Glutamatergic neuron (in vitro differentiated cells): ENCODE measurements around the gene BMPR1A. TPM values are rescaled to one million over a fixed set of nuclear protein-coding genes. Genes with fewer than 3 reads are reported as not detected.

Experiments used
- DNase-seq: peaks from one replicate; pipeline ENCODE4 v3.0.0; 2022
- H3K27ac Mint-ChIP-seq: one replicate; pipeline ENCODE4 v1.8.0; 2020; ENCODE audit warnings: mild to moderate bottlenecking, mixed read lengths, inconsistent platforms; ENCODE audit not compliant: unreplicated experiment
- H3K27me3 Mint-ChIP-seq: one replicate; pipeline ENCODE4 v1.8.0; 2020; ENCODE audit warnings: mild to moderate bottlenecking, moderate library complexity, mixed read lengths, inconsistent platforms; ENCODE audit not compliant: unreplicated experiment
- H3K36me3 Mint-ChIP-seq: one replicate; pipeline ENCODE4 v1.8.0; 2020; ENCODE audit warnings: mild to moderate bottlenecking, mixed read lengths, inconsistent platforms; ENCODE audit not compliant: unreplicated experiment
- H3K4me1 Mint-ChIP-seq: one replicate; pipeline ENCODE4 v1.8.0; 2020; ENCODE audit warnings: mild to moderate bottlenecking, low read depth, mixed read lengths, inconsistent platforms; ENCODE audit not compliant: unreplicated experiment
- H3K4me3 Mint-ChIP-seq: one replicate; pipeline ENCODE4 v1.8.0; 2020; ENCODE audit warnings: mild to moderate bottlenecking, mixed read lengths, inconsistent platforms; ENCODE audit not compliant: unreplicated experiment
- H3K9me3 Mint-ChIP-seq: one replicate; pipeline ENCODE4 v1.8.0; 2020; ENCODE audit warnings: mild to moderate bottlenecking, moderate library complexity, mixed read lengths, inconsistent platforms; ENCODE audit not compliant: unreplicated experiment
- CTCF ChIP-seq: fragments of 200-600 bp; sonication (generic); IDR thresholded peaks from one replicate; pipeline ENCODE4 v1.5.0; 2021; ENCODE audit not compliant: partially characterized antibody, unreplicated experiment
- total RNA-seq: library from RNA; stranded (reverse); fragmentation: NEBNext Ultra II Directional; extraction: Animal tissue kit (Norgen Biotek cat#: 25700); gene quantifications from one replicate; pipeline ENCODE4 v1.2.1, GENCODE V29; 2021; ENCODE audit not compliant: unreplicated experiment

The BMPR1A gene
- total RNA-seq, 1 donor from 2014 or later: 27.7 TPM

GRCh38 chr10:86969421-86970041 lies 213.1 kb downstream of the BMPR1A start:
- Mint-ChIP-seq H3K27ac (no peak overlapping the region), H3K27me3 (peaks cover 18% of the 10 kb centered on the region), H3K4me1 (peaks cover 28% of the 10 kb centered on the region)

GRCh38 chr10:86970162-86970981 lies 214.0 kb downstream of the BMPR1A start:
- peak overlapping the region; percentile 87 for H3K27ac Mint-ChIP-seq
- no peak for TF ChIP-seq CTCF
- H3K9me3 Mint-ChIP-seq: peaks cover 14% of the 10 kb centered on the region
- H3K36me3 Mint-ChIP-seq: no peaks in the 10 kb centered on the region
- peaks cover 18% of the 10 kb centered on the region for H3K27me3 Mint-ChIP-seq
- peak; percentile 76 for DNase-seq
- peaks cover 25% of the 10 kb centered on the region for H3K4me1 Mint-ChIP-seq
- H3K4me3 Mint-ChIP-seq: peak overlapping the region; percentile 80

More at GRCh38 chr10:86969421-86970041, 213.1 kb downstream of the BMPR1A start:
- Mint-ChIP-seq H3K4me3 (no peak overlapping the region), H3K9me3 (peaks cover 13% of the 10 kb centered on the region), H3K36me3 (no peaks in the 10 kb centered on the region)
- TF ChIP-seq CTCF: no peak
- DNase-seq: no peak

DNA sequence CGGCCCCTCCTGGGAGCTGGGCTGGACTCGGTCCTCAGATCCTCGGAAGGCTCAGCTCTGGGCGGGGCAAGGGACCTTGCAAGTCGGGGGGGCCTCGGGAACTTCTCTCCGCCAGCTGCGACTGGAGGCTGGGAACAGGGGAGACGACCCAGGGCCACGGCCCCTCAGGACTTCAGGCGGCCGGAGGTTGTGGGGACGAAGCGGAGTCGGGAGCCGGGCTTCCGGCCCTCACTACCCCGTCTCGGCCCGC lies 214.5 kb downstream of the BMPR1A start:
- Mint-ChIP-seq H3K9me3 (peaks cover 13% of the 10 kb centered on the region), H3K4me3 (peak overlapping the region; percentile 80), H3K27ac (peak overlapping the region; percentile 87), H3K36me3 (no peaks in the 10 kb centered on the region), H3K4me1 (peaks cover 20% of the 10 kb centered on the region), H3K27me3 (peaks cover 18% of the 10 kb centered on the region)
- TF ChIP-seq CTCF: no peak
- no peak for DNase-seq

DNA sequence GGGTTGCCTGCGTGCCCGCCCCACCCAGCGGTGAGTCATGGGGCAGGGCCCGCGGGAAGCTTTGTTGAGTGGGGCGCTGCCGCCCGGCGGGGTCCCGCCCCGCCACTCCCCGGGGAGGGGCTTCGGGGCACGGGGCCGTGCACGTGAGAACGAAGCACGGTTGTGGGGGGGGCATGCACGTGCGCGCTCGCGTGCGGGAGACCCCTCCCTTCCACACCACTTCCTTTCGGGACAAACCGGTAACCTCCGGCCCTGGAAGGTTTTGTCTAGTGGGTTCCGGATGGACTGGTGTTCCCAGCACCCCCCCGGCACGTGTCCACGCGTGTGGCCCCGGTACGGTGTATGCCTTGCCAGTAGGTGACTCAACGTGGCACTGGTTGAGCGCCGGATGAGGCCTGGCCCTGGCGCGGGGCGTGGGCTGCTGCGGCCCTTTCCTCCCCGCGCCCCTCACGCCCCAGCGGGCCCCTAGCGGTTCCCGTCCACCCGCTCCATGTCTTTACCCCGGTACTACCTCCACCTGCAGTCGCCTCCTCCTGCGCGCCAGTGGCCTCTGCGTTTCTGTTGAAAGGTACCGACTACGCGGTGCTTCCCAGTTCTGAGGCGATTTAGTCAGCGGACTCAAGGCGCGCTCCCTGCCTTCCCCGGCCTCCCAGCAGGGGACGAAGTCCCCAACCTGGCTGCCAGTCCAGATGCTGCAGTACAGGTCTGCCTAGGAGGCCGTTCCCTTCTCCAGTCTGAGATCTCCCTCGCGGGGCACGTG lies 215.0 kb downstream of the BMPR1A start:
- H3K4me3 Mint-ChIP-seq: peak overlapping the region; percentile 88

More for the DNA sequence above, 215.0 kb downstream of the BMPR1A start:
- Mint-ChIP-seq H3K9me3 (peaks cover 10% of the 10 kb centered on the region), H3K27me3 (peaks cover 15% of the 10 kb centered on the region), H3K27ac (peak overlapping the region; percentile 80), H3K4me1 (peaks cover 16% of the 10 kb centered on the region), H3K36me3 (no peaks in the 10 kb centered on the region)
- peak; percentile 65 for DNase-seq
- no peak for TF ChIP-seq CTCF
